SK-N-MC (cell line): ENCODE data around the gene JAK1.

ENCODE experiments used
- EZH2 ChIP-seq: fragments of 200-600 bp; sonication (generic); IDR thresholded peaks from one replicate; pipeline ENCODE4 v1.6.1; 2017; ENCODE audit warnings: antibody characterized with exemption
- FOXP2 ChIP-seq: optimal IDR thresholded peaks from 2 replicates; pipeline ENCODE3; 2011; ENCODE audit warnings: mild to moderate bottlenecking, moderate library complexity; ENCODE audit not compliant: insufficient read depth; ENCODE audit errors: extremely low read length, control extremely low read depth
- POLR2AphosphoS5 ChIP-seq: IDR thresholded peaks from 2 replicates; pipeline ENCODE4 v1.6.1; 2012; ENCODE audit warnings: mild to moderate bottlenecking, low read depth, low read length, borderline replicate concordance

DNA sequence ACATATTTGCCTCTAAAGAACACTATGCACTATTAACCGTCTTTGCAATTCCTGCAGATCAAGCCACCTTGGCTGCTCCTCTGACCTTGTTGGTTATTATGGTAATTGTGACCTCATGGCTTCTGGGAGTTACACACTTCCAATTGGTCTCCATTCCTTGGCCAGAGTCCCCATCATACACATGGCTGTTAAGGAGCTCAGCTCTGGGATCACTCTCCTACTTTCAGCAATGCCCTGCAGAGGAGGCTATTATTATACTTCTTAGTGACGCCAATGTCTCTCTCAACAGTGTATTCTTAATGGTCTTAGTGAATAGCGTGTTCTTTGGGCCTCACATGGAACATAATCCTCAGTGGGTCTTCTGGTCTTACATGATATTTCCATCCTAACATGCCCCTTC lies 10.0 kb upstream of the JAK1 start:
- no peak for TF ChIP-seq POLR2AphosphoS5
- TF ChIP-seq EZH2, result no peak
- TF ChIP-seq FOXP2, result no peak
